Hematopoietic multipotent progenitor cell treated with erythropoietin and hydrocortisone succinate and interleukin-3 and kit ligand, for 15 days (in vitro differentiated cells): ENCODE data around the gene GALNT14.

Experiments used
- DNase-seq: peaks from one replicate; pipeline ENCODE4 v3.0.0-alpha.2; 2015; ENCODE audit warnings: low spot score

The GALNT14 gene

GRCh38 chr2:31055938-31056337, 82.3 kb downstream of the GALNT14 start:
- DNase-seq: no peak

GRCh38 chr2:31054842-31055388, 83.3 kb downstream of the GALNT14 start:
- DNase-seq: no peak

GRCh38 chr2:31053929-31054782, 84.1 kb downstream of the GALNT14 start:
- no peak for DNase-seq

DNA sequence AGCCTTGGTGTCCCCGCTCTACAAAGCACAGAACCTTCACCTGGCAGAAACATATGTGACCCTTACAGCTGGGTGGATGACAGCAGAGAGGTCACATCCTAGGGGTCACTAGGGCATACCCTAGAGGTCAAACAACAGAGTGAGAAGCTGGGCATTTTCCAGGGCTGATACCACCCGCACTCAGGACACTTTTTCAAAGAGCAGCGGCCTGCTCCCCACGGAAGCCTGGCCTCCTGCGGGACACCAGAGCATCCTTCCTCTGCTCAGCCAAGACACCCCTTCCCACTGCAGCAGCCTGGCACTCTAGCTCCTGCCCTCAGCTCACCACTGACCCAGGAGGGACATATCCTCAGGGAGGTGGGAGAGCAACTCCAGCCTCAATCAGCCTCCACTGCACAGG, 86.0 kb downstream of the GALNT14 start:
- DNase-seq: no peak

GRCh38 chr2:31051258-31052140, 86.7 kb downstream of the GALNT14 start:
- DNase-seq: no peak

DNA sequence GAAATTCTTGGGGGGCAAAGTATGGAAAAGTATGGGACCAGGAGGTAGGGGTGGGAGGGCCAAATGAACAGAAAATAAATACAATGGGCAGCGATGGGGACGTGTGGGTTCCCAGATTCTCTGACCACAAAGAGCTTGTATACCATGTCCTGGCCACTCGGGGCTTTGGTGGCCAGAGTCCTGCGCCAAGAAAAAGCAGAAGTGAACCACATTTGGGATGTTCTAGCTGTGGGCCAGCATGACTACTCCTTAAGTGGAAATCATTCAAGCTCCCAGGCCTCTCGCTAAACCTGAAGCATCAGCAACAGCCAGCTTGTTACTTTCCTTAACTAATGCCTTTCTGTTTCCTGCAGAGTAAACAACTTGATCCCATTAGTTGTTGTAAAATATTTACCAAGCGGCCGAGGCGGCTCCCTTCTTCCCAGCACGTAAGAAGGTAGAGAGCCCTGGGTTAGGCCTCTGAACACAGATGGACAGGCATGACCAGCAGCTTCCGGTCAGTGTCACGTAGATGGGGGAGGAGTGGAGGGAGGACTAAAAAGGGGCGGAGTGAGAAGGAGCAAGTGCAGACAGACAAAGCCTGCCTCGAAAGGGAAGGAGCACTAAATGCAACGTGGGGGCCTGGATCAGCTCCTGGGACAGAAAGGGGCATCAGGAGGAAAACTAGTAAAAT, 88.2 kb downstream of the GALNT14 start:
- DNase-seq: no peak

GRCh38 chr2:31049264-31049663, 89.0 kb downstream of the GALNT14 start:
- no peak for DNase-seq

DNA sequence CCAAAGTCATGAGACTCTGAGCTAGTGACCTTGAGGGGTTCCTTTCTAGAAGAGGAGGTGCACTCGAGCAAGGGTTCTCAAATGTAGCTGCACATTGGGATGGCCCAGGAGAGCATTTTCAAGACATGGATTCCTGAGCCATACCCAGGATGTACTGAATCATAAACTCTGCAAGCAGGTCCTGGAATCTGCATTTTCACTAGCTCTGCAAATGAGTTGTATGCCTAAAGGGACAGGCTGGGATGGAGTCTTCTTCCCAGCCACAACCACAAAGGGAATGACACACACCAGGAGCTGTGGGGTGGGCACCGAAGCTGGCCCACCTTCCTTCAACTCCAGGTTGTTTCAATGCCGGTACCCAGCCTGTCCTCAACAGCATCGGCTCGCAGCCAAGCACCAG, 90.6 kb downstream of the GALNT14 start:
- no peak for DNase-seq

DNA sequence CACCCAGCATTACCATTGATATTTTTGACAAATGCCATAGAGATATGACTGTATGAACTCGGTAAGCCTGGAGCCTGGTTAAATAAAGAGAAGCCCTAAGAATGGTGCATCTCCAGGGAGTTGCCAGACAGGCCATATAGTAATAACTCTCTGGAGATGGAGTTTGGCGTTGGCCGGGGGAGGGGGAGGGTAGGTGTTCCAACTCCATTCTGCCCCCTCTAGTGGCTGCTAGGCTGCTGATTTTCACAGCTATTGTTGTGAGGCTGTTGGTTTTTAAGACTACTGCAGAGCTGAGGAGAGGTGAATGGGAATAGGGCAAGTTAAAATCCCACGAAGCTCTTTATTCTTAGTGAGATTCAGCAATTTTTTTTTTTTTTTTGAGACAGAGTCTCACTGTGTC, 99.9 kb downstream of the GALNT14 start:
- no peak for DNase-seq

- no peak for DNase-seq
Measured at GRCh38 chr2:31037058-31037457, 101.2 kb downstream of the GALNT14 start.

DNA sequence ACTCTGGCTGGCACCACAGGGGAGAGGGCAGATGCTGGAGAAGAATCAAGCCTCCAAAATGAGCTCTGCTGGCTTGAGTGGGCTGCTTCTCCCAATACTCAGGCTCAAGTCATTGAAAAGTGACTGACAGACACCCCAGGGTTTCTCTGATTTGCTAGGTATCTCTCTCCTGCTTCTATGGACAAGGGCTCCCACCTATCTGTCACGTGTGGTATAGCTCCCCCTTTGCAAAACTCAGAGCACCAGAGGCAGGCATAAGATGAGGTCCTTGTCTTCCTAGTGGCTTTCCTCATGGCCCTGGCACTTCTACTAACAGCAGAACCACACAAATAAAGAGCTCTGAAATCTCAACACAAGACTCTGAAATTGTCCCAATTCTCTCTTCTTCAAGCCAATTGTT, 105.2 kb downstream of the GALNT14 start:
- DNase-seq: no peak

GRCh38 chr2:31032475-31032874, 105.8 kb downstream of the GALNT14 start:
- no peak for DNase-seq

GRCh38 chr2:31031132-31031706, 107.0 kb downstream of the GALNT14 start:
- no peak for DNase-seq

GRCh38 chr2:31028417-31028816, 109.8 kb downstream of the GALNT14 start:
- DNase-seq: no peak

DNA sequence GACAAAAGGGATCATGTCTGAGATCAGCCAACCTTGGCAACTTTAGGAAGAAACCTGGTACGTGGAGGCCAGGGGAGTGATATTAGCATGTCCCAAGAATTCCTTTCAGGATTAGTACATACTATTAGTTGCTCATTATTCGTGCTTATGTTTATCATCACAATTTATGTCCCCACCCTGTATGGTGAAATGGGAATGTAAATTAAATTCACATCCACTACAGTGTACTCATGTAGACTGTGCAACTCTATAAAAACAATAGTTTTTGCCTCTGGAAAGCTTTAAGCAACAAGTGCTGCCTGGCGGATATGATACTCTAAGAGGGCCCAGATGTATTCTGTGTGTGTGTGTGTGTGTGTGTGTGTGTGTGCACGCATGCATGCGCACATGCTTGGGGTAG, 110.7 kb downstream of the GALNT14 start:
- no peak for DNase-seq

- DNase-seq: no peak
Measured at GRCh38 chr2:31023541-31023940, 114.7 kb downstream of the GALNT14 start.

DNA sequence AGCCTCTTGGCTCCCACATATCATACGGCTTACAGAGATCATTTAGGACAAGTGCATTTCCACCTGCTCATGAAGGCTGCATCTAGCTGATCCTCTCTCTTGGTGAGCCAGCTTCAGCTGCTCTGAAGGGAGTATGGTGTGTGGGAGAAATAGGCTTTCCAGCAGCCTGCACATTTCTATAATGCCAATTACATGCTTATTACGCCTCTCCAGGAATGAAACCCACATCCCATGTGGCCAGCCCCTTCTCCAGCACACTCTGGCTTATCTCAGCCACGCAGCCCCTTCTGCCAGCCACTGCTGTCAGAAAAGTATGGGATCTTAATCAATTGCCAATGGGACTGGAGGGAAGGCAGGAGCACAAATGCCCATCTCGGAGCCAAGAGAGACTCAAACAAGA, 117.5 kb downstream of the GALNT14 start:
- DNase-seq: no peak

DNA sequence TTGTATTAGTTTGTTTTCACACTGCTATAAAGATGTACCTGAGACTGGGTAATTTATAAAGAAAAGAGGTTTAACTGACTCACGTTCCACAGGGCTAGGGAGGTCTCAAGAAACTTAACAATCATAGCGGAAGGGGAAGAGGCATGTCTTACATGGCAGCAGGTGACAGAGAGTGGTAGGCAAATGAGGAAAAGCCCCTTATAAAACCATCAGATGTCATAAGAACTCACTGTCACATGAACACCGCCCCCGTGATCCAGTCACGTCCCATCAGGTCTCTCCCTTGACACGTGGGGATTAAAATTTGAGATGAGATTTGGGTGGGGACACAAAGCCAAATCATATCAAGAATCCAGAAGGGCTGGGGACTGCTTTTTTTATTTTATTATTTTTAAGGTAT, 120.0 kb downstream of the GALNT14 start:
- DNase-seq: no peak

DNA sequence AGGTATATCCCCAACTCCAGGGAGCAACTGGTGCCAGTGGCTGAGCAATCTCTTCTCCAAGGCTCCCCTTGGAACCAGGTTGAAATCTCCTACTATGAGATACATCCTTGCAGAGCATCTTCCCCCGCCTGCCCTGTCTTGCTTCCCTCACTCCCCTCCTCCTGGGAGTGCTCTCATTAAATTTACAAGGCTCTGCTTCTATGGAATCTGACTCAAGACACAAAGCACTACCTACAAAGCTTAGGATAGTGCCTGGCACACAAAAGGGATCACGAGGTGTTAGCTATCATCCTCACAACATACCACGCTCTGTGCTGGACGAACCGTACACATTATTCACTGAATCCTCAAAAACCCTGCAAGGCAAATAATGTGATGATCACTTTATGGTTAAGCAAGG, 121.6 kb downstream of the GALNT14 start:
- DNase-seq: no peak

GRCh38 chr2:31014516-31014915, 123.7 kb downstream of the GALNT14 start:
- no peak for DNase-seq

- no peak for DNase-seq
Measured at GRCh38 chr2:31013301-31013700, 124.9 kb downstream of the GALNT14 start.

DNA sequence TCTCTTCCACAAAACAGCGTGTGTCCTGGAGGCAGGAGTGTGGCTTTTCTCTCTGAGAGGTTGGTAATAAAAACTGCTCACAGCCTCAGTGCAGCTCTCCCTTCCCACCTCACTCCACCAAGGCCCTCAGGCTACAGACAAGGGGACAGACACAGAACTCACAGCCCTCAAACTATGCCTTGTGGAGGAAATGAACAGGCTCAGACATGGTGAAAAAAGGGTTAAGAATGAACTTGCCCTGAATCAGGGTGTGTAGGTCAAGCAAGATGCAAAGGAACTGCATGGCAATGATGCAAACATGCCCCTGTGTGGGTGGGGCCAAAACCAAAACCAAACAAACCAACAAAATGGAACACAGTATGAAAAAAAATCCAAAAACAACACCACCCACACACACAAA, 125.8 kb downstream of the GALNT14 start:
- no peak for DNase-seq
